GM12878 (cell line): Measurements from ENCODE around the gene SMIM44. TPM values are rescaled to one million over a fixed set of nuclear protein-coding genes. Genes with fewer than 3 reads are reported as not detected.

Experiments used
- ATAC-seq: fragments of 200-7000 bp; cut with Tn5 transposase; 3 replicates; pipeline ENCODE4 v1.9.1; 2020; ENCODE audit warnings: mild to moderate bottlenecking, moderate library complexity
- BruUV-seq: library from RNA; stranded (reverse); fragments of 400-500 nt; replicated peaks from 2 replicates; lab custom pipeline; 2021; lab: Mats Ljungman, UMichigan
- CTCF ChIA-PET: fragments of 300-600 bp; sonication (Branson Sonifier 250); formaldehyde crosslinking; extraction: SDS; loops from one replicate; lab custom pipeline; 2021; ENCODE audit warnings: inconsistent platforms; lab: Yijun Ruan, JAX
- POLR2A ChIA-PET: fragments of 350-600 bp; formaldehyde crosslinking; extraction: SDS; loops from one replicate; lab custom pipeline; 2021; ENCODE audit warnings: inconsistent platforms; lab: Charles Lee
- RAD21 ChIA-PET: fragments of 300-600 bp; sonication (Branson Sonifier 250); formaldehyde crosslinking; loops from one replicate; lab custom pipeline; 2023; ENCODE audit warnings: antibody characterized with exemption; ENCODE audit not compliant: unreplicated experiment; lab: Charles Lee
- SMC1A ChIA-PET: fragments of 300-600 bp; sonication (Branson Sonifier 250); formaldehyde crosslinking; loops from one replicate; lab custom pipeline; 2023; ENCODE audit not compliant: unreplicated experiment, uncharacterized antibody; lab: Charles Lee
- DNase-seq: peaks from one replicate; pipeline ENCODE4 v3.0.0-alpha.2; 2011; ENCODE audit warnings: low read depth, low spot score
- FAIRE-seq: peaks from 3 replicates; lab custom pipeline; 2011; peaks lifted over from hg19 to GRCh38; lab: Jason Lieb, UNC
- H2AFZ ChIP-seq: 2 replicates; pipeline ENCODE4 v1.6.0; 2011; ENCODE audit warnings: low read depth, low read length, control low read depth; ENCODE audit not compliant: control insufficient read depth
- H3K27ac ChIP-seq: 2 replicates; pipeline ENCODE4 v1.5.1; 2011; ENCODE audit warnings: control low read depth; ENCODE audit not compliant: control insufficient read depth, insufficient read depth
- H3K27me3 ChIP-seq, 2 experiments: replicated peaks in 1 of 2; 2 replicates each; pipeline versions ENCODE4 v1.6.0 to v1.6.1; 2011; ENCODE audit warnings: low read length in 1 of 2; ENCODE audit not compliant: control insufficient read depth in 2 of 2, insufficient read depth in 2 of 2
- H3K36me3 ChIP-seq, 2 experiments: 2 replicates each; pipeline ENCODE4 v1.5.1; 2011; ENCODE audit warnings: low read length in 1 of 2; ENCODE audit not compliant: control insufficient read depth in 2 of 2, insufficient read depth in 2 of 2
- H3K4me1 ChIP-seq: 2 replicates; pipeline ENCODE4 v1.6.1; 2011; ENCODE audit warnings: mild to moderate bottlenecking, low read length, moderate library complexity, mixed read lengths; ENCODE audit not compliant: control insufficient read depth, insufficient read depth
- H3K4me2 ChIP-seq: 2 replicates; pipeline ENCODE4 v1.6.0; 2011; ENCODE audit warnings: control low read depth; ENCODE audit not compliant: control insufficient read depth, insufficient read depth
- H3K4me3 ChIP-seq: fragments of 200-600 bp; sonication (generic); 2 replicates; pipeline ENCODE4 v1.5.1; 2016
- H3K79me2 ChIP-seq: 2 replicates; pipeline ENCODE4 v1.6.0; 2011; ENCODE audit warnings: low read length; ENCODE audit not compliant: control insufficient read depth, insufficient read depth
- H3K9ac ChIP-seq: 2 replicates; pipeline ENCODE4 v1.8.0; 2011; ENCODE audit warnings: low read length, control low read depth, mixed read lengths; ENCODE audit not compliant: control insufficient read depth, insufficient read depth
- H3K9me3 ChIP-seq: replicated peaks from 3 replicates; pipeline ENCODE4 v1.5.1; 2011; ENCODE audit warnings: mild to moderate bottlenecking, low read length; ENCODE audit not compliant: control insufficient read depth, insufficient read depth
- H4K20me1 ChIP-seq: 2 replicates; pipeline ENCODE4 v1.6.0; 2011; ENCODE audit not compliant: control insufficient read depth, insufficient read depth
- CREB1 ChIP-seq: IDR thresholded peaks from 2 replicates; pipeline ENCODE4 v1.6.1; 2012; ENCODE audit warnings: low read depth, mild to moderate bottlenecking, inconsistent platforms
- FOXM1 ChIP-seq: IDR thresholded peaks from 2 replicates; pipeline ENCODE4 v1.6.1; 2012; ENCODE audit warnings: low read depth, mild to moderate bottlenecking, inconsistent platforms, low read length, moderate library complexity
- MEF2B ChIP-seq: fragments of 450-650 bp; IDR thresholded peaks from 2 replicates; pipeline ENCODE4 v1.6.1; 2018; ENCODE audit warnings: mild to moderate bottlenecking, moderate library complexity; ENCODE audit not compliant: partially characterized antibody, poor library complexity, severe bottlenecking
- RB1 ChIP-seq: fragments of 450-650 bp; formaldehyde crosslinking; IDR thresholded peaks from 2 replicates; pipeline ENCODE4 v1.6.1; 2017; ENCODE audit warnings: mild to moderate bottlenecking, borderline replicate concordance
- RUNX3 ChIP-seq: IDR thresholded peaks from 2 replicates; pipeline ENCODE4 v1.6.1; 2012; ENCODE audit warnings: low read length, inconsistent platforms
- SMAD5 ChIP-seq: IDR thresholded peaks from 2 replicates; pipeline ENCODE4 v1.6.1; 2016; ENCODE audit warnings: antibody characterized with exemption, low read depth
- SMARCA5 ChIP-seq: fragments of 450-650 bp; IDR thresholded peaks from 2 replicates; pipeline ENCODE4 v1.6.1; 2017; ENCODE audit warnings: mild to moderate bottlenecking
- TARDBP ChIP-seq: IDR thresholded peaks from 2 replicates; pipeline ENCODE4 v1.6.1; 2016; ENCODE audit warnings: borderline replicate concordance
- WGBS: methylation state at CpG from one replicate; pipeline ENCODE4 v1.1.6; 2016; ENCODE audit warnings: low lambda C conversion rate; ENCODE audit not compliant: insufficient replicate concordance, insufficient coverage; ENCODE audit errors: missing lambda C conversion rate; 5-methylcytosine and 5-hydroxymethylcytosine counted together
- in situ Hi-C: fragments of 300-500 bp; cut with MboI; formaldehyde crosslinking; loops from 9 replicates; pipeline ENCODE4 v1.14.3; 2018; ENCODE audit warnings: mixed read lengths
- intact Hi-C: fragments of 100-400 bp; cut with micrococcal nuclease; formaldehyde crosslinking; loops from one replicate; pipeline ENCODE4 v1.14.2; 2022; ENCODE audit not compliant: unreplicated experiment
- polyA plus RNA-seq, 11 experiments: library from polyadenylated mRNA; depleted of rRNA in 4 of 11; unstranded in 6 of 11; stranded (reverse) in 5 of 11; fragments of >200 nt; fragmentation: Nextera tagmentation in 4 of 11; fragmentation: Illumina TruSeq in 1 of 11; extraction: Ambion mirVana in 4 of 11; extraction: Trizol in 1 of 11; gene quantifications; 1 replicate in 1 of 11; 2 replicates in 10 of 11; pipeline versions ENCODE4 v1.2.1 to v1.2.3, GENCODE V29; 2011 to 2016; ENCODE audit warnings: inconsistent platforms in 2 of 11, missing spikeins in 2 of 11, low read depth in 1 of 11
- total RNA-seq, 4 experiments: library from RNA; depleted of rRNA in 3 of 4; stranded (reverse); fragments of >200 nt in 3 of 4; fragmentation: Illumina TruSeq in 1 of 4; extraction: Trizol in 1 of 4; gene quantifications; 2 replicates each; pipeline versions ENCODE4 v1.2.1 to v1.2.3, GENCODE V29; 2013 to 2021
- TF ChIP-seq, protein P1 (sequence below): fragments of 450-650 bp; IDR thresholded peaks from 2 replicates; pipeline ENCODE4 v1.6.1; 2018; ENCODE audit warnings: borderline replicate concordance, mild to moderate bottlenecking; ENCODE audit not compliant: partially characterized antibody
- TF ChIP-seq, protein P2 (sequence below): fragments of 150-350 bp; IDR thresholded peaks from 2 replicates; pipeline ENCODE4 v1.6.1; 2014; ENCODE audit warnings: mild to moderate bottlenecking, low read depth, low read length
- TF ChIP-seq, protein P3 (sequence below): fragments of 450-650 bp; IDR thresholded peaks from 2 replicates; pipeline ENCODE4 v1.6.1; 2017; ENCODE audit warnings: mild to moderate bottlenecking
- TF ChIP-seq, protein P4 (sequence below): fragments of 450-650 bp; formaldehyde crosslinking; IDR thresholded peaks from 2 replicates; pipeline ENCODE4 v1.4.0; 2020; ENCODE audit warnings: mild to moderate bottlenecking, moderate library complexity
- TF ChIP-seq, protein P5 (sequence below): IDR thresholded peaks from 2 replicates; pipeline ENCODE4 v1.6.1; 2012; ENCODE audit warnings: low read depth, low read length, improper control_type of control experiment

SMIM44 gene
- total and polyA plus RNA-seq, 10 of the 15 experiments (the other 5 are each of a cell fraction or from before 2014, with no cell fraction given): not detected

DNA sequence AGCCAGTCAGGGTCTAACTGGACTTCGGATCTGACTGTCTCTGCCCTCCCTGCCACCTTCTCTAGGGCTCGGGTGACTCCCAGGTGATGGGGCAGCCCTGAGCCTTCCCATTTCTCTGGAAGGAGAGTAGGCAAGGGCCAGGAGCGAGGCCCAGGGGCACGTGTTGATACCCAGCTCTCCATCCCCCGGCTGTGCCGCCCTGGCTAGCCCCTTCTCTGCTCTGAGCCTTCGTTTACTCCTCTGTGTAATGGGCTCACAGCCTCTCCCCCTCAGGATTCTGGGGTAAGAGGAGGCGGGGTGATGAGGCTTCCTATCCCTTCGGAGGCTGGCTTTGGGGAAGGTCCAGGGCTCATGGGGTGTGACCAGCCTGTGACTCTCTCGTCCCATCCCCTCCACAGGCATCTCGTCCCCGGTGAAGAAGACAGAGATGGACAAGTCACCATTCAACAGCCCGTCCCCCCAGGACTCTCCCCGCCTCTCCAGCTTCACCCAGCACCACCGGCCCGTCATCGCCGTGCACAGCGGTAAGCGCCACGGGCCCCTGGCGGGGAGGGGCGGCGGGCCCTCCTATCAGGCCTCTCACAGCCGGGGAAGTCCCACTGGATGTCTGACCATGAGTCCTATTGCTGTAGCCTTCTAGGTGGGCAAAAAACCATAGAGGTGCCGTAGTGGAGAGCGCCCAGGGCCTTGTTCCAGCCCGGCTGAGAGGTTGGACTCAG is 34.5 kb downstream of the SMIM44 start:
- FAIRE-seq: no peak
- H3K27ac ChIP-seq: no peak overlapping the region
- no peak overlapping the region for H3K9ac ChIP-seq
- ChIA-PET SMC1A (no interaction called here), RAD21 (no interaction called here), CTCF (interaction anchor here (0.6 kb wide), 1 partner anchor 11 kb away, joined by 3 read pairs; no protein-coding TSS in a partner anchor), POLR2A (no interaction called here)
- H3K27me3 ChIP-seq: no peaks in the 10 kb centered on the region
- no peaks in the 10 kb centered on the region for H3K79me2 ChIP-seq
- WGBS: 97% methylated on average over 28 of the region's 28 CpGs
- H2AFZ ChIP-seq: no peak overlapping the region
- H3K9me3 ChIP-seq: no peaks in the 10 kb centered on the region
- no peaks in the 10 kb centered on the region for H4K20me1 ChIP-seq
- no peak overlapping the region for H3K4me2 ChIP-seq
- H3K36me3 ChIP-seq: peaks cover 10 to 30% of the 10 kb centered on the region in 2 experiments; a peak in 3 of 4 replicates
- in situ Hi-C loops (no loop called here), intact Hi-C loops (no loop called here)
- no TSS peak for BruUV-seq
- no peak for DNase-seq
- H3K4me3 ChIP-seq: no peak overlapping the region
- H3K4me1 ChIP-seq: no peaks in the 10 kb centered on the region
- no peak for ATAC-seq
- TF ChIP-seq TARDBP (no peak), SMAD5 (no peak), CREB1 (no peak), FOXM1 (no peak), RUNX3 (no peak), MEF2B (no peak), SMARCA5 (no peak), RB1 (no peak)
- TF ChIP-seq, protein P1, sequence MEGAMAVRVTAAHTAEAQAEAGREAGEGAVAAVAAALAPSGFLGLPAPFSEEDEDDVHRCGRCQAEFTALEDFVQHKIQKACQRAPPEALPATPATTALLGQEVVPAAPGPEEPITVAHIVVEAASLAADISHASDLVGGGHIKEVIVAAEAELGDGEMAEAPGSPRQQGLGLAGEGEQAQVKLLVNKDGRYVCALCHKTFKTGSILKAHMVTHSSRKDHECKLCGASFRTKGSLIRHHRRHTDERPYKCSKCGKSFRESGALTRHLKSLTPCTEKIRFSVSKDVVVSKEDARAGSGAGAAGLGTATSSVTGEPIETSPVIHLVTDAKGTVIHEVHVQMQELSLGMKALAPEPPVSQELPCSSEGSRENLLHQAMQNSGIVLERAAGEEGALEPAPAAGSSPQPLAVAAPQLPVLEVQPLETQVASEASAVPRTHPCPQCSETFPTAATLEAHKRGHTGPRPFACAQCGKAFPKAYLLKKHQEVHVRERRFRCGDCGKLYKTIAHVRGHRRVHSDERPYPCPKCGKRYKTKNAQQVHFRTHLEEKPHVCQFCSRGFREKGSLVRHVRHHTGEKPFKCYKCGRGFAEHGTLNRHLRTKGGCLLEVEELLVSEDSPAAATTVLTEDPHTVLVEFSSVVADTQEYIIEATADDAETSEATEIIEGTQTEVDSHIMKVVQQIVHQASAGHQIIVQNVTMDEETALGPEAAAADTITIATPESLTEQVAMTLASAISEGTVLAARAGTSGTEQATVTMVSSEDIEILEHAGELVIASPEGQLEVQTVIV: no peak
- TF ChIP-seq, protein P2, sequence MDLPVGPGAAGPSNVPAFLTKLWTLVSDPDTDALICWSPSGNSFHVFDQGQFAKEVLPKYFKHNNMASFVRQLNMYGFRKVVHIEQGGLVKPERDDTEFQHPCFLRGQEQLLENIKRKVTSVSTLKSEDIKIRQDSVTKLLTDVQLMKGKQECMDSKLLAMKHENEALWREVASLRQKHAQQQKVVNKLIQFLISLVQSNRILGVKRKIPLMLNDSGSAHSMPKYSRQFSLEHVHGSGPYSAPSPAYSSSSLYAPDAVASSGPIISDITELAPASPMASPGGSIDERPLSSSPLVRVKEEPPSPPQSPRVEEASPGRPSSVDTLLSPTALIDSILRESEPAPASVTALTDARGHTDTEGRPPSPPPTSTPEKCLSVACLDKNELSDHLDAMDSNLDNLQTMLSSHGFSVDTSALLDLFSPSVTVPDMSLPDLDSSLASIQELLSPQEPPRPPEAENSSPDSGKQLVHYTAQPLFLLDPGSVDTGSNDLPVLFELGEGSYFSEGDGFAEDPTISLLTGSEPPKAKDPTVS: no peak
- TF ChIP-seq, protein P3, sequence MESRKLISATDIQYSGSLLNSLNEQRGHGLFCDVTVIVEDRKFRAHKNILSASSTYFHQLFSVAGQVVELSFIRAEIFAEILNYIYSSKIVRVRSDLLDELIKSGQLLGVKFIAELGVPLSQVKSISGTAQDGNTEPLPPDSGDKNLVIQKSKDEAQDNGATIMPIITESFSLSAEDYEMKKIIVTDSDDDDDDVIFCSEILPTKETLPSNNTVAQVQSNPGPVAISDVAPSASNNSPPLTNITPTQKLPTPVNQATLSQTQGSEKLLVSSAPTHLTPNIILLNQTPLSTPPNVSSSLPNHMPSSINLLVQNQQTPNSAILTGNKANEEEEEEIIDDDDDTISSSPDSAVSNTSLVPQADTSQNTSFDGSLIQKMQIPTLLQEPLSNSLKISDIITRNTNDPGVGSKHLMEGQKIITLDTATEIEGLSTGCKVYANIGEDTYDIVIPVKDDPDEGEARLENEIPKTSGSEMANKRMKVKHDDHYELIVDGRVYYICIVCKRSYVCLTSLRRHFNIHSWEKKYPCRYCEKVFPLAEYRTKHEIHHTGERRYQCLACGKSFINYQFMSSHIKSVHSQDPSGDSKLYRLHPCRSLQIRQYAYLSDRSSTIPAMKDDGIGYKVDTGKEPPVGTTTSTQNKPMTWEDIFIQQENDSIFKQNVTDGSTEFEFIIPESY: no peak
- TF ChIP-seq, protein P4, sequence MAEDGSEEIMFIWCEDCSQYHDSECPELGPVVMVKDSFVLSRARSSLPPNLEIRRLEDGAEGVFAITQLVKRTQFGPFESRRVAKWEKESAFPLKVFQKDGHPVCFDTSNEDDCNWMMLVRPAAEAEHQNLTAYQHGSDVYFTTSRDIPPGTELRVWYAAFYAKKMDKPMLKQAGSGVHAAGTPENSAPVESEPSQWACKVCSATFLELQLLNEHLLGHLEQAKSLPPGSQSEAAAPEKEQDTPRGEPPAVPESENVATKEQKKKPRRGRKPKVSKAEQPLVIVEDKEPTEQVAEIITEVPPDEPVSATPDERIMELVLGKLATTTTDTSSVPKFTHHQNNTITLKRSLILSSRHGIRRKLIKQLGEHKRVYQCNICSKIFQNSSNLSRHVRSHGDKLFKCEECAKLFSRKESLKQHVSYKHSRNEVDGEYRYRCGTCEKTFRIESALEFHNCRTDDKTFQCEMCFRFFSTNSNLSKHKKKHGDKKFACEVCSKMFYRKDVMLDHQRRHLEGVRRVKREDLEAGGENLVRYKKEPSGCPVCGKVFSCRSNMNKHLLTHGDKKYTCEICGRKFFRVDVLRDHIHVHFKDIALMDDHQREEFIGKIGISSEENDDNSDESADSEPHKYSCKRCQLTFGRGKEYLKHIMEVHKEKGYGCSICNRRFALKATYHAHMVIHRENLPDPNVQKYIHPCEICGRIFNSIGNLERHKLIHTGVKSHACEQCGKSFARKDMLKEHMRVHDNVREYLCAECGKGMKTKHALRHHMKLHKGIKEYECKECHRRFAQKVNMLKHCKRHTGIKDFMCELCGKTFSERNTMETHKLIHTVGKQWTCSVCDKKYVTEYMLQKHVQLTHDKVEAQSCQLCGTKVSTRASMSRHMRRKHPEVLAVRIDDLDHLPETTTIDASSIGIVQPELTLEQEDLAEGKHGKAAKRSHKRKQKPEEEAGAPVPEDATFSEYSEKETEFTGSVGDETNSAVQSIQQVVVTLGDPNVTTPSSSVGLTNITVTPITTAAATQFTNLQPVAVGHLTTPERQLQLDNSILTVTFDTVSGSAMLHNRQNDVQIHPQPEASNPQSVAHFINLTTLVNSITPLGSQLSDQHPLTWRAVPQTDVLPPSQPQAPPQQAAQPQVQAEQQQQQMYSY: no peak
- TF ChIP-seq, protein P5, sequence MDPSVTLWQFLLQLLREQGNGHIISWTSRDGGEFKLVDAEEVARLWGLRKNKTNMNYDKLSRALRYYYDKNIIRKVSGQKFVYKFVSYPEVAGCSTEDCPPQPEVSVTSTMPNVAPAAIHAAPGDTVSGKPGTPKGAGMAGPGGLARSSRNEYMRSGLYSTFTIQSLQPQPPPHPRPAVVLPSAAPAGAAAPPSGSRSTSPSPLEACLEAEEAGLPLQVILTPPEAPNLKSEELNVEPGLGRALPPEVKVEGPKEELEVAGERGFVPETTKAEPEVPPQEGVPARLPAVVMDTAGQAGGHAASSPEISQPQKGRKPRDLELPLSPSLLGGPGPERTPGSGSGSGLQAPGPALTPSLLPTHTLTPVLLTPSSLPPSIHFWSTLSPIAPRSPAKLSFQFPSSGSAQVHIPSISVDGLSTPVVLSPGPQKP: no peak
